Uterus (tissue), 4 donors: Measurements from ENCODE around the gene PRKAR1B. TPM values are rescaled to one million over a fixed set of nuclear protein-coding genes. Genes with fewer than 3 reads are reported as not detected.
"Not testable (repeated sequence)": the region's sequence is repeated elsewhere in the genome, so short reads cannot be mapped to it uniquely, and the experiment has no call there.

Experiments
- DNase-seq, 2 donors: peaks; one replicate each; pipeline ENCODE4 v3.0.0-alpha.2; 2019 to 2020
- H3K27ac ChIP-seq, 2 donors: fragments of 200-600 bp; sonication (generic); 1 replicate in 1 of 2; 2 replicates in 1 of 2; pipeline ENCODE4 v1.5.1; 2016 to 2018
- H3K27me3 ChIP-seq, 2 donors: fragments of 200-600 bp; sonication (generic); one replicate each; pipeline ENCODE4 v1.5.1; 2018 to 2019; ENCODE audit warnings: control low read depth in 1 of 2
- H3K36me3 ChIP-seq, 2 donors: fragments of 200-600 bp; sonication (generic); one replicate each; pipeline ENCODE4 v1.5.1; 2019; ENCODE audit warnings: control low read depth in 1 of 2
- H3K4me1 ChIP-seq, 2 donors: fragments of 200-600 bp; sonication (generic); one replicate each; pipeline ENCODE4 v1.5.1; 2018 to 2019; ENCODE audit warnings: control low read depth in 1 of 2
- H3K4me3 ChIP-seq, 2 donors: fragments of 200-600 bp; sonication (generic); 1 replicate in 1 of 2; 2 replicates in 1 of 2; pipeline ENCODE4 v1.5.1; 2018 to 2019; ENCODE audit warnings: mild to moderate bottlenecking in 1 of 2
- H3K9me3 ChIP-seq, 2 donors: fragments of 200-600 bp; sonication (generic); one replicate each; pipeline ENCODE4 v1.5.1; 2019; ENCODE audit warnings: control low read depth in 1 of 2
- CTCF ChIP-seq, 4 experiments: fragments of 200-600 bp in 2 of 4; fragments of 450-650 bp in 2 of 4; sonication (generic) in 2 of 4; IDR thresholded peaks; one replicate each; pipeline ENCODE4 v1.5.1; 2016 to 2019; ENCODE audit warnings: antibody characterized with exemption in 4 of 4, mild to moderate bottlenecking in 2 of 4, moderate library complexity in 1 of 4
- POLR2A ChIP-seq, 2 donors: fragments of 450-650 bp; IDR thresholded peaks; one replicate each; pipeline ENCODE4 v1.6.1; 2016; ENCODE audit warnings: antibody characterized with exemption in 2 of 2, mild to moderate bottlenecking in 1 of 2, moderate library complexity in 1 of 2
- intact Hi-C: fragments of 100-400 bp; cut with DNase I; formaldehyde crosslinking; loops from one replicate; pipeline ENCODE4 v1.15.1; 2023; ENCODE audit warnings: low total_unique reads
- total RNA-seq, 4 donors: library from RNA; depleted of rRNA in 3 of 4; stranded (reverse); fragments of >200 nt in 3 of 4; gene quantifications; one replicate each; pipeline versions ENCODE4 v1.1.0 to v1.2.4, GENCODE V29; 2014 to 2023
- donor health status: DM: yes; HTN: yes; CAD: no.

The PRKAR1B gene
- total RNA-seq, 4 donors from 2014 or later: 1.0 to 45.2 (median 28.7) TPM

GRCh38 chr7:553636-554111 lies 173.4 kb downstream of the PRKAR1B start:
- H3K4me1 ChIP-seq: no peaks in the 10 kb centered on the region
- no peak for DNase-seq
- TF ChIP-seq POLR2A (IDR thresholded peaks at IDR 0.05) (no peak), CTCF (IDR thresholded peaks at IDR 0.05) (no peak)
- H3K9me3 ChIP-seq: no peaks in the 10 kb centered on the region
- no peak overlapping the region for H3K4me3 ChIP-seq
- H3K36me3 ChIP-seq: no peaks in the 10 kb centered on the region
- no peak overlapping the region for H3K27ac ChIP-seq
- intact Hi-C loops: no loop called here
- H3K27me3 ChIP-seq: no peaks in the 10 kb centered on the region

- no peaks in the 10 kb centered on the region for H3K27me3 ChIP-seq
- intact Hi-C loops: no loop called here
- no peak overlapping the region for H3K4me3 ChIP-seq
- no peak for DNase-seq
- no peaks in the 10 kb centered on the region for H3K4me1 ChIP-seq
- no peak for TF ChIP-seq POLR2A (IDR thresholded peaks at IDR 0.05)
- no peak for TF ChIP-seq CTCF (IDR thresholded peaks at IDR 0.05)
- H3K27ac ChIP-seq: no peak overlapping the region
- H3K9me3 ChIP-seq: no peaks in the 10 kb centered on the region
- H3K36me3 ChIP-seq: no peaks in the 10 kb centered on the region
These were observed 174.0 kb downstream of the PRKAR1B start for GRCh38 chr7:552868-553635.

GRCh38 chr7:552151-552867 lies 174.8 kb downstream of the PRKAR1B start:
- DNase-seq, H3K27ac ChIP-seq, H3K27me3 ChIP-seq, intact Hi-C loops, H3K36me3 ChIP-seq, H3K9me3 ChIP-seq, H3K4me1 ChIP-seq, H3K4me3 ChIP-seq: not testable (repeated sequence)

GRCh38 chr7:551615-551970 lies 175.5 kb downstream of the PRKAR1B start:
- DNase-seq, H3K4me1 ChIP-seq, H3K4me3 ChIP-seq, H3K9me3 ChIP-seq, H3K27ac ChIP-seq, H3K36me3 ChIP-seq, H3K27me3 ChIP-seq, intact Hi-C loops: not testable (repeated sequence)

- intact Hi-C loops: no loop called here
- TF ChIP-seq CTCF (IDR thresholded peaks at IDR 0.05) (no peak), POLR2A (IDR thresholded peaks at IDR 0.05) (no peak)
These were observed 176.0 kb downstream of the PRKAR1B start for GRCh38 chr7:550881-551614.

More at GRCh38 chr7:550881-551614, 176.0 kb downstream of the PRKAR1B start:
- Histone ChIP-seq H3K4me3 (no peak overlapping the region), H3K9me3 (no peaks in the 10 kb centered on the region), H3K4me1 (no peaks in the 10 kb centered on the region), H3K27me3 (no peaks in the 10 kb centered on the region), H3K27ac (no peak overlapping the region), H3K36me3 (no peaks in the 10 kb centered on the region)
- DNase-seq: no peak
